ENCODE results near the gene TPP1. TPM values are rescaled to one million over a fixed set of nuclear protein-coding genes. Genes with fewer than 3 reads are reported as not detected.

Gene TPP1
- total and polyA plus RNA-seq, 2 of the 13 experiments (the other 11 are each of a cell fraction or from before 2014, with no cell fraction given), result 13.9 to 74.6 TPM

GRCh38 chr11:6619004-6619745 is at the start of gene TPP1 (continued):
- TF ChIP-seq, protein P1, sequence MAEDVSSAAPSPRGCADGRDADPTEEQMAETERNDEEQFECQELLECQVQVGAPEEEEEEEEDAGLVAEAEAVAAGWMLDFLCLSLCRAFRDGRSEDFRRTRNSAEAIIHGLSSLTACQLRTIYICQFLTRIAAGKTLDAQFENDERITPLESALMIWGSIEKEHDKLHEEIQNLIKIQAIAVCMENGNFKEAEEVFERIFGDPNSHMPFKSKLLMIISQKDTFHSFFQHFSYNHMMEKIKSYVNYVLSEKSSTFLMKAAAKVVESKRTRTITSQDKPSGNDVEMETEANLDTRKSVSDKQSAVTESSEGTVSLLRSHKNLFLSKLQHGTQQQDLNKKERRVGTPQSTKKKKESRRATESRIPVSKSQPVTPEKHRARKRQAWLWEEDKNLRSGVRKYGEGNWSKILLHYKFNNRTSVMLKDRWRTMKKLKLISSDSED (CRISPR knock-in tag; IDR thresholded peaks at IDR 0.05), result no peak
- TF ChIP-seq ZNF777 (CRISPR knock-in tag; IDR thresholded peaks at IDR 0.05) (peak; percentile 30; the same call in 1 of the 2 replicates), CHD2 (IDR thresholded peaks at IDR 0.05; ENCODE audit: low read depth, low read length) (no peak), TEAD3 (CRISPR knock-in tag; optimal IDR thresholded peaks at IDR 0.05; ENCODE audit: borderline replicate concordance) (peak; percentile 58), MXI1 (IDR thresholded peaks at IDR 0.05; ENCODE audit: borderline replicate concordance, low read depth, low read length) (no peak), HNRNPUL1 (IDR thresholded peaks at IDR 0.05; ENCODE audit: low read depth, low read length) (no peak), THYN1 (CRISPR knock-in tag; IDR thresholded peaks at IDR 0.05; ENCODE audit: borderline replicate concordance, low read depth) (no peak), ZNF556 (CRISPR knock-in tag; IDR thresholded peaks at IDR 0.05; ENCODE audit: borderline replicate concordance) (no peak), NFRKB (IDR thresholded peaks at IDR 0.05) (no peak), TGIF2 (CRISPR knock-in tag; IDR thresholded peaks at IDR 0.05) (no peak), AHDC1 (CRISPR knock-in tag; IDR thresholded peaks at IDR 0.05; ENCODE audit: borderline replicate concordance) (no peak), NFYC (CRISPR knock-in tag; IDR thresholded peaks at IDR 0.05) (peak; percentile 58), SIN3A (IDR thresholded peaks at IDR 0.05; ENCODE audit: borderline replicate concordance, low read depth, low read length) (peak; percentile 82; the same call in 1 of the 2 replicates), TFE3 (CRISPR knock-in tag; IDR thresholded peaks at IDR 0.05) (peak; percentile 97), ZNF432 (CRISPR knock-in tag; IDR thresholded peaks at IDR 0.05; ENCODE audit: borderline replicate concordance) (no peak), ZNF567 (CRISPR knock-in tag; IDR thresholded peaks at IDR 0.05; ENCODE audit: borderline replicate concordance) (no peak), CREB1 (IDR thresholded peaks at IDR 0.05) (peak; percentile 96), CREB1 (CRISPR knock-in tag; IDR thresholded peaks at IDR 0.05) (peak; percentile 99)
- TF ChIP-seq, protein P2, sequence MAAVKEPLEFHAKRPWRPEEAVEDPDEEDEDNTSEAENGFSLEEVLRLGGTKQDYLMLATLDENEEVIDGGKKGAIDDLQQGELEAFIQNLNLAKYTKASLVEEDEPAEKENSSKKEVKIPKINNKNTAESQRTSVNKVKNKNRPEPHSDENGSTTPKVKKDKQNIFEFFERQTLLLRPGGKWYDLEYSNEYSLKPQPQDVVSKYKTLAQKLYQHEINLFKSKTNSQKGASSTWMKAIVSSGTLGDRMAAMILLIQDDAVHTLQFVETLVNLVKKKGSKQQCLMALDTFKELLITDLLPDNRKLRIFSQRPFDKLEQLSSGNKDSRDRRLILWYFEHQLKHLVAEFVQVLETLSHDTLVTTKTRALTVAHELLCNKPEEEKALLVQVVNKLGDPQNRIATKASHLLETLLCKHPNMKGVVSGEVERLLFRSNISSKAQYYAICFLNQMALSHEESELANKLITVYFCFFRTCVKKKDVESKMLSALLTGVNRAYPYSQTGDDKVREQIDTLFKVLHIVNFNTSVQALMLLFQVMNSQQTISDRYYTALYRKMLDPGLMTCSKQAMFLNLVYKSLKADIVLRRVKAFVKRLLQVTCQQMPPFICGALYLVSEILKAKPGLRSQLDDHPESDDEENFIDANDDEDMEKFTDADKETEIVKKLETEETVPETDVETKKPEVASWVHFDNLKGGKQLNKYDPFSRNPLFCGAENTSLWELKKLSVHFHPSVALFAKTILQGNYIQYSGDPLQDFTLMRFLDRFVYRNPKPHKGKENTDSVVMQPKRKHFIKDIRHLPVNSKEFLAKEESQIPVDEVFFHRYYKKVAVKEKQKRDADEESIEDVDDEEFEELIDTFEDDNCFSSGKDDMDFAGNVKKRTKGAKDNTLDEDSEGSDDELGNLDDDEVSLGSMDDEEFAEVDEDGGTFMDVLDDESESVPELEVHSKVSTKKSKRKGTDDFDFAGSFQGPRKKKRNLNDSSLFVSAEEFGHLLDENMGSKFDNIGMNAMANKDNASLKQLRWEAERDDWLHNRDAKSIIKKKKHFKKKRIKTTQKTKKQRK (IDR thresholded peaks at IDR 0.05; ENCODE audit: low read length), result no peak

All from HepG2 (cell line).